HCT116 (cell line): ENCODE measurements around the gene SLC6A19. TPM values are rescaled to one million over a fixed set of nuclear protein-coding genes. Genes with fewer than 3 reads are reported as not detected.

ENCODE experiments used
- ATAC-seq: fragments of 200-7000 bp; cut with Tn5 transposase; 2 replicates; pipeline ENCODE4 v1.9.1; 2020; ENCODE audit warnings: mild to moderate bottlenecking, moderate library complexity
- BruUV-seq: library from RNA; stranded (reverse); fragments of 400-500 nt; replicated peaks from 2 replicates; lab custom pipeline; 2021; lab: Mats Ljungman, UMichigan
- CTCF ChIA-PET: fragments of 300-600 bp; sonication (Branson Sonifier 250); formaldehyde crosslinking; loops from one replicate; lab custom pipeline; 2021; ENCODE audit warnings: antibody characterized with exemption; lab: Charles Lee
- POLR2A ChIA-PET: fragments of 300-600, 350-600 bp; sonication (Branson Sonifier 250); formaldehyde crosslinking; loops from one replicate; lab custom pipeline; 2021; ENCODE audit warnings: antibody characterized with exemption; lab: Charles Lee
- RAD21 ChIA-PET, 2 experiments: fragments of 300-600 bp; sonication (Branson Sonifier 250); formaldehyde crosslinking; loops; one replicate each; lab custom pipeline; 2023; ENCODE audit warnings: low total read pairs in 2 of 2; ENCODE audit not compliant: uncharacterized antibody in 2 of 2, unreplicated experiment in 2 of 2, low non-redundant PET in 1 of 2; lab: Charles Lee
- DNase-seq: peaks from one replicate; pipeline ENCODE4 v3.0.0-alpha.2; 2010; ENCODE audit warnings: low read depth, low spot score
- H2AFZ ChIP-seq: fragments of 200-600 bp; shearing (Covaris generic), sonication (generic); 2 replicates; pipeline ENCODE4 v1.6.1; 2017; ENCODE audit warnings: low read depth, mixed run types, mixed read lengths, antibody characterized with exemption, low read length; ENCODE audit not compliant: poor library complexity, severe bottlenecking
- H3K27ac ChIP-seq: 2 replicates; pipeline ENCODE4 v1.5.1; 2012; ENCODE audit warnings: low read depth, low read length
- H3K27me3 ChIP-seq: fragments of 200-600 bp; sonication (generic); 2 replicates; pipeline ENCODE4 v1.6.1; 2016; ENCODE audit warnings: mixed run types, low read length, mixed read lengths; ENCODE audit not compliant: insufficient read depth
- H3K36me3 ChIP-seq, 2 experiments: fragments of 200-500 bp in 1 of 2; fragments of 200-600 bp in 1 of 2; sonication (Bioruptor generic) in 1 of 2; sonication (generic) in 1 of 2; 2 replicates each; pipeline versions ENCODE4 v1.5.1 to v1.6.1; 2014 to 2016; ENCODE audit warnings: low read length in 2 of 2, inconsistent platforms in 1 of 2, mixed read lengths in 1 of 2, mixed run types in 1 of 2; ENCODE audit not compliant: insufficient read depth in 2 of 2, control insufficient read depth in 1 of 2
- H3K4me1 ChIP-seq, 2 experiments: fragments of 200-600 bp in 1 of 2; sonication (generic) in 1 of 2; 2 replicates each; pipeline versions ENCODE4 v1.5.1 to v1.6.1; 2012 to 2017; ENCODE audit warnings: low read length in 2 of 2, inconsistent platforms in 1 of 2, mild to moderate bottlenecking in 1 of 2, mixed read lengths in 1 of 2, mixed run types in 1 of 2, moderate library complexity in 1 of 2; ENCODE audit not compliant: insufficient read depth in 2 of 2, control insufficient read depth in 1 of 2
- H3K4me2 ChIP-seq: fragments of 200-600 bp; sonication (generic); 2 replicates; pipeline ENCODE4 v1.6.1; 2017; ENCODE audit warnings: mixed run types, low read length, mixed read lengths
- H3K4me3 ChIP-seq, 2 experiments: fragments of 200-600 bp in 1 of 2; sonication (generic) in 1 of 2; replicated peaks in 1 of 2; 2 replicates each; pipeline ENCODE4 v1.5.1; 2011 to 2016; ENCODE audit warnings: low read length in 2 of 2, control low read depth in 1 of 2, low read depth in 1 of 2, mild to moderate bottlenecking in 1 of 2, mixed read lengths in 1 of 2, mixed run types in 1 of 2
- H3K79me2 ChIP-seq: fragments of 200-600 bp; sonication (generic); 2 replicates; pipeline ENCODE4 v1.6.1; 2017; ENCODE audit warnings: mild to moderate bottlenecking, mixed run types, low read length, moderate library complexity, mixed read lengths; ENCODE audit not compliant: insufficient read depth
- H3K9ac ChIP-seq: fragments of 200-600 bp; sonication (generic); 2 replicates; pipeline ENCODE4 v1.6.1; 2016; ENCODE audit warnings: low read length, mixed read lengths
- H3K9me2 ChIP-seq: fragments of 200-600 bp; sonication (generic), shearing (Covaris generic); 2 replicates; pipeline ENCODE4 v1.6.1; 2017; ENCODE audit warnings: mixed run types, mild to moderate bottlenecking, moderate library complexity; ENCODE audit not compliant: insufficient read depth
- H3K9me3 ChIP-seq, 2 experiments: fragments of 200-500 bp in 1 of 2; fragments of 200-600 bp in 1 of 2; sonication (Bioruptor generic) in 1 of 2; sonication (generic) in 1 of 2; 2 replicates each; pipeline ENCODE4 v1.6.1; 2014 to 2017; ENCODE audit warnings: low read length in 2 of 2, mixed read lengths in 2 of 2, inconsistent platforms in 1 of 2, low read depth in 1 of 2, mild to moderate bottlenecking in 1 of 2, mixed run types in 1 of 2, moderate library complexity in 1 of 2; ENCODE audit not compliant: control insufficient read depth in 1 of 2, insufficient read depth in 1 of 2
- H4K20me1 ChIP-seq: fragments of 200-600 bp; sonication (generic), shearing (Covaris generic); 2 replicates; pipeline ENCODE4 v1.6.1; 2017; ENCODE audit warnings: mixed run types, mild to moderate bottlenecking, moderate library complexity; ENCODE audit not compliant: insufficient read depth
- CEBPB ChIP-seq: IDR thresholded peaks from 2 replicates; pipeline ENCODE4 v1.6.1; 2012; ENCODE audit warnings: low read depth
- EZH2phosphoT487 ChIP-seq: fragments of 200-600 bp; IDR thresholded peaks from 2 replicates; pipeline ENCODE4 v1.6.1; 2018; ENCODE audit warnings: antibody characterized with exemption, borderline replicate concordance
- FOSL1 ChIP-seq: IDR thresholded peaks from 2 replicates; pipeline ENCODE4 v1.6.1; 2012; ENCODE audit warnings: low read depth
- MAX ChIP-seq: IDR thresholded peaks from 2 replicates; pipeline ENCODE4 v1.6.1; 2012
- ZBTB33 ChIP-seq: IDR thresholded peaks from 2 replicates; pipeline ENCODE4 v1.6.1; 2011; ENCODE audit warnings: mild to moderate bottlenecking, low read length, moderate library complexity; ENCODE audit not compliant: insufficient replicate concordance; ENCODE audit errors: extremely low read depth
- intact Hi-C: fragments of 100-400 bp; cut with micrococcal nuclease; formaldehyde crosslinking; loops from 2 replicates; pipeline ENCODE4 v1.10.0; 2022
- total RNA-seq: library from RNA; stranded (reverse); gene quantifications from one replicate; pipeline ENCODE4 v1.2.1, GENCODE V29; 2021; ENCODE audit not compliant: unreplicated experiment

Gene SLC6A19
- total RNA-seq, 1 experiment from 2014 or later: not detected

- intact Hi-C loops: no loop called here
- no peaks in the 10 kb centered on the region for H3K27me3 ChIP-seq
These were observed 40.2 kb downstream of the SLC6A19 start for GRCh38 chr5:1241509-1242080.

More at GRCh38 chr5:1241509-1242080, 40.2 kb downstream of the SLC6A19 start:
- no peak for DNase-seq
- H3K9ac ChIP-seq: no peak overlapping the region
- H3K27ac ChIP-seq: no peak overlapping the region
- TF ChIP-seq MAX (no peak), ZBTB33 (no peak), CEBPB (no peak), EZH2phosphoT487 (no peak), FOSL1 (no peak)
- CTCF ChIA-PET: no interaction called here
- H4K20me1 ChIP-seq: no peaks in the 10 kb centered on the region
- no peaks in the 10 kb centered on the region for H3K9me2 ChIP-seq
- H3K36me3 ChIP-seq: no peaks in the 10 kb centered on the region
- no peak overlapping the region for H2AFZ ChIP-seq
- POLR2A ChIA-PET: no interaction called here
- no peaks in the 10 kb centered on the region; a peak in 1 of 4 replicates for H3K9me3 ChIP-seq
- no peak overlapping the region for H3K4me2 ChIP-seq
- H3K4me1 ChIP-seq: no peaks in the 10 kb centered on the region
- H3K4me3 ChIP-seq: no peak overlapping the region
- no peaks in the 10 kb centered on the region for H3K79me2 ChIP-seq
- RAD21 ChIA-PET: no interaction called here
- BruUV-seq: no TSS peak
- no peak for ATAC-seq
